Measurements from ENCODE around the gene DNAJB5.
"Not testable (repeated sequence)": the region's sequence is repeated elsewhere in the genome, so short reads cannot be mapped to it uniquely, and the experiment has no call there.

DNAJB5 gene

DNA sequence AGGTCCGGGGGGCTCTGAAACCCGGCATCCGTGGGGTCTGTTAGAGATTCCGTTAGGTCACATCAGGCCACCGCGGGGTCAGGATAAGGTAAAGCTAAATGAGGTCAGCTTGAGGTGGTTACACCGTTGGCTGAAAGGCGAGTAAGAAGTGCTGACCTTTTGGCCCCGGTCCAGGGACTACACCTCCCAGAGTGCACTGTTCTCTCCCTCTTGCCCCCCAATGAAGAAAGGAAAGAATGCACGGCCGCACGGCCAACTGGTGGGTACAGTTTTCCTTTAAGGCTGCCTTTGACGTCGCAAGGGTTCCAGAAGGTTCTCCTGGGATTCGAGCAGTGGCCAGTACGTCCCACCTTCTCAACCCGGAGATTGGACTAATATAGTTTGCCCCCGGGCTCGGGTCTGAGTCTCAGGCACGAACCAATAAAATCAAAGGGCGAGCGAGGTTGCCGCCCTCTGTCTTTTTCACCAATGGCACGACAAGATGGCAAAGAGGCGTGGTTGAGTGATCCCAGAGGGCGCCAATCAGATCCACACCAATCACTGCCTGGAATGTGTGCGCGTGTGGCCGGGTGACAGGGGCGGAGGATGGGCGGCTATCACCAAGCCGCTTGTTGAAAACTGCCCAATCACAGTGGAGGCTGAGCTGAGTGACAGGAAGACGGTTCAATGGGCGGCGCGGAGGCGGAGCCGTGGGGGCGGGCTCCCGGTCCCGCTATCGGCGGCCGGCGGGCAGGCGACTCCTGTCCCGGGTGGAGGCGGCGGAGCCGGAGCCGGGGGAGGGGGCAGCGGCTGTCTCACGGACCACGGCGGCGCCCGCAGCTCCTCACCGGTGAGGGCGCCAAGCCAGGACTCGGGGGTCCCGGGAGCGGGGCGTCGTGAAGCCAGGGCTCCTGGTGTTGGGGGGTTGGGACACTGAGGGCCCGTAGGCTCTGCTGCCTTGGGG lies at the start of gene DNAJB5:
TSS of gene DNAJB5 (plus strand) at position 743 of the 943 bp plus-strand sequence. CDS start 886 bp downstream, outside the sequence.
- peak; percentile 97 for DNase-seq

DNA sequence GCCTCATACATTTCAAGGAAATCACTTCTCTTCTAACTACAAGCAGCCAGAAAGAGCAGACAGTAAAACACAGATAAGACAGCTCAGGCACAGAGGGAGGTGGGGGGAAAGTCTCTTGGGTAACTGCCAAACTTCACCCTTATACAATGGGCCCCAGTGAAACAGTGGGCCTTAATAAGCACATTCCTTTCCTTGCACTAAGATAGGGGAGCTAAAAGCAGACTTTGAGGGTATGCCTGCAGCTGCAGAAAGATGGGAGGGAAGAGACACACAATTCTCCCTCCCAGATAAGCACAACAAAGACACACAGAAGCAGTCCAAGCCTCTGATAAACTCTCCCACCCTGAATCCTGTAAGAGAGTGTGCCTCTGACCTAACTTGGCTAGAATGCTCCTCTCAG lies 49.6 kb upstream of the DNAJB5 start:
- DNase-seq, result not testable (repeated sequence)

DNA sequence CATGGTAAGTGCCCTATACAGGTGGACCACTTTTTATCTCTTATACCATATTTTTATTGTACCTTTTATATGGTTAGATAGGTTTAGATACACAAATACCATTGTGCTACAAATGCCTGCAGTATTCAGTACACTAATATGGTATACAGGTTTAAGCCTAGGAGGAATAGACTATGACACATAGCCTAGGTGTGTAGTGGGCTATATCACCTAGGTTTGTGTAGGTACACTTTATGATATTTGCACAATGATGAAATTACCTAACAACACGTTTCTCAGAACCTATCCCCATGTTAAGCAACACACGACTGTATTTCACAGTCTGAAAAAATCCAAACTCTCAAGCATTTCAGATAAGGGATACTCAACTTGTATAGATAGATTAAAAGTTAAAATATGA lies 41.1 kb upstream of the DNAJB5 start:
- DNase-seq, result no peak

DNA sequence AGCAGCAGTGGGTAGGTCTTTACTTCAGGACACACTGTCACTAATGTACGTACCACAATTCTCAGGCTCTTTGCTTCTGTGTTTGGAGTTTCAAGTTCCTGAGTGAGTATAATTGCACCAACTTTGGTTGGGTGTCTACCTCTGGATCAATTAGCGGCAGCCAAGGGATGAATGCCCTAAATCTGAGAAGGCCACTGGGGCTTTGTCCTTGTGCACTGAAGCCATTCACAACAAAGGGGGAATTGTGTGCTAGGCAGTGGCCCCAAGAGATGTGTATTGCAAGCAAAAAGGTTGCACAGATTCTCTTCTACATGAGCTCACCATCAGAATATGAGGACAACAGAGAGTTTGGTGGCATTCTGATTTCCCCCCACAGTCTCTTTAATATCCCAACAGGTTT lies 35.3 kb upstream of the DNAJB5 start:
- no peak for DNase-seq

DNA sequence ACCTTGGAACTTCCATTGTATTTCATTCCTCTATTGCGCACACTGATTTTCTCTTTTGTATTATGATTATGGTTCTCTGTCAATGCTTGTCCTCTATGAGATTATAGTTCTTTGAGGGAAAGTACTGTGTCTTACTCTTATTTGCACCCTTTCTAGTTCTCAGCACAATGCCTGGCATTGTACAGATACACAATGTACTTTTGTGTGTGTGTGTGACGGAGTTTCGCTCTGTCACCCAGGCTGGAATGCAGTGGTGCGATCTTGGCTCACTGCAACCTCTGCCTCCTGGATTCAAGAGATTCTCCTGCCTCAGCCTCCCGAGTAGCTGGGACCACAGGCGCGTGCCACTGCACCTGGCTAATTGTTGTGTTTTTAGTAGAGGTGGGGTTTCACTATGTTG lies 33.5 kb upstream of the DNAJB5 start:
- not testable (repeated sequence) for DNase-seq

DNA sequence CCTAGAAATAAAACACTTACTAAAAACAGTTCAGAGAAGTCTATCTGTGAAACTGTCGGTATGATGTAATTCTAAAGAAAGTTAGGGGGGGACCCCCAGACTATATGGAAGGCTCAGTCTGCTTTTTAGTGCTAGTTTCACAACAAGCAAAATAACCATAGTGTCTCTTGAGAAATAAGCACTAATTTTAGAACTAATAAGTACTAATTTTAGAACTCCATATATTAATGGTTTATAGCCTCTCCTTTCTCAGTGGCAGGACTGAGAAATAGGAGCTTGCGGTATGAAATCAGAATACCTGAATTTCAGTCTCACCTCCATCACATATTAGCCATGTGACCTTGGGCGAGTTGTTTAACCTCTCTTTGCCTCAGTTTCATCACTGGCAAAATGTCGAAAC lies 32.9 kb upstream of the DNAJB5 start:
- DNase-seq, result no peak

DNA sequence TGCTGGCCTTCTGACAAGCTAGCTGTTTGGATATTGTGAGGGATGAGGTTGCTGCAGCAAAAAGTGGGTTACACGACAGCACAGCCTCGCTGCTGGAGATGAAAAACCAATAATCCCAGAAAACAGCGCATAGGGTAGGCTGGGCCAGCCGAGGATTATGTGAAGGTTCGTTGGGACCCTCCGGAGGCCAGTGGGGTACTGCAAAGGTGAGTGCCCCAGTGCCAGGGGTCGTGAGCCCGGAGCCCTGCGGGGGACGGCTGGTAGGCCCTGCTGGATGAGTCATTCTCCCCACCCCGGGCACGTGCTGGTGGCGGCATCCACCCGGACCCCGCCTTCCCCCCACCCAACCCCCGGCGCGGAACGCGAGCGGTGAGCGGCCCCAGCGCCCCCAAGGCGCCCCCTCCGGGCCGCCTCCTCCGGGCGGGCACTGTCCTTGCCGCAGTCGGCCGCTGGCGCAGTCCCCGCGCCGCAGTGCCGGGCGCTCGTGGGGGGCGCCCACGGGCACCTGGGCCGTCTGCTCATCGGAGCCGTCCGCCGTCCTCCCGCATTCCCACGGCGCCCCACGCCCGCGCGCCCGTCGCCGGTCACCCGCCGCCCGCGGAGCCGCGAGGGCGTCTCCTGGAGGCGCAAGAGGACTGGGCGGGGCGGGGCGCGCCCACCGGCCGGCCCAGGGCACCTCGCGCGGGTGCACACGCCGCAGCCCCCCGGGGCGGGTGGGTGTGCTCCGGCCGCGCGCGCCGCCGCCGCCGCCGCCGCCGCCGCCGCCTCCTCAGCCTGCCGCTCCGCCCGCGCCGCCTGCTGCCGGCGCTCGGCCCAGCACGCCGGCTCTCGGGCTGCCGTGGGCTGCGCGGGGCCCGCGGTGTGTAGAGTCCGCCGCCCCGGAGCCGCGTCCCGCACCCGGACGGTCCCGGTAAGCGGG lies 31.8 kb upstream of the DNAJB5 start, which contains the start of gene PHF24:
TSS of gene PHF24 (plus strand) at position 794 of the 919 bp plus-strand sequence. CDS start 13,014 bp downstream, outside the sequence.
- DNase-seq, result peak; percentile 7

DNA sequence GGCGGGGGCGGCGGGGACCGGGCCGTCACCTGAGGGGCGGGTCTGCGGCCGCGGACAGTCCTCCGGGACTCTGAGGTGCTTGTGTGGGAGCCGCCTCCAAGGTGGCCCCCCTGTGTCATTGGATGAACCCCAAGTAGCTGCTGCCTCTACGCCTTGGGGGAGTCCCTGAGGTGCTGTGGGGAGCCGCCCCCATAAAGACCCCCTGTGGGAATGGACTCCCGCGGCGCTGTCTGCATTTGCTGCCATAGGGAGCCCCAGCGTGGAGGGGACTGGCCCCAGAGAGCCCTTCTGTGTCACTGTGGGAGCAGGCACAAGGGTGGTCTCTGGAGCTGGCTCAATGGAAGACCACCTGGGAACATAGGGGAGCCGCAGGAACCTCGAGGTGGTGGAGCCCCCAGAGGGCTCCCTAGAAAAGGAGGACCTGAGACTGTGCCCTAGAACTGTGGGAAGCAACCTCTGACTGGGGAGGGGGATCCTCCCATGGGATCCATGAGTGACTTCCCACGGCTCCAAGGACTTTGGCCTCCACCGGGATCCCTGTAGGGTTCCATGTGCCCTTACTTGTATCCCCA lies 31.0 kb upstream of the DNAJB5 start:
- DNase-seq, result no peak

DNA sequence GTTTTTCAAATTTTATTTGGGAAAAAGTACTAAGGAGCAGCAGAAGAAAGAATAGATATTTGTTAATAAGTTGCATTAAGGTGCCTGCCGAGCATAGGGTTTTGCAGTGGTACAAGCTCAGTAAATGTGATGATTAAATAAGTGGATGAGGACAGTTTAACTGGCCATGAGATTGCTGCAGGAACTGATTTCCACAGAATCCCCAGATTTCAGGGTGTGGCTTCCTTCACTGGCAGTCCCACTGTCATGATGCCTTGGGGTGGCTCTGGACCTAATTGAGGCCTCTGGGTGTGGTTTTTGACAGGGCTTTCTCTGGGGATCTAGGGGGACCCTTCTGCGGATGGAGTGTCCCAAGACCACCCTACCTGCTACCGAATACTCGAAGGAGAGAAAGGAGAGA lies 30.1 kb upstream of the DNAJB5 start:
- DNase-seq, result no peak

DNA sequence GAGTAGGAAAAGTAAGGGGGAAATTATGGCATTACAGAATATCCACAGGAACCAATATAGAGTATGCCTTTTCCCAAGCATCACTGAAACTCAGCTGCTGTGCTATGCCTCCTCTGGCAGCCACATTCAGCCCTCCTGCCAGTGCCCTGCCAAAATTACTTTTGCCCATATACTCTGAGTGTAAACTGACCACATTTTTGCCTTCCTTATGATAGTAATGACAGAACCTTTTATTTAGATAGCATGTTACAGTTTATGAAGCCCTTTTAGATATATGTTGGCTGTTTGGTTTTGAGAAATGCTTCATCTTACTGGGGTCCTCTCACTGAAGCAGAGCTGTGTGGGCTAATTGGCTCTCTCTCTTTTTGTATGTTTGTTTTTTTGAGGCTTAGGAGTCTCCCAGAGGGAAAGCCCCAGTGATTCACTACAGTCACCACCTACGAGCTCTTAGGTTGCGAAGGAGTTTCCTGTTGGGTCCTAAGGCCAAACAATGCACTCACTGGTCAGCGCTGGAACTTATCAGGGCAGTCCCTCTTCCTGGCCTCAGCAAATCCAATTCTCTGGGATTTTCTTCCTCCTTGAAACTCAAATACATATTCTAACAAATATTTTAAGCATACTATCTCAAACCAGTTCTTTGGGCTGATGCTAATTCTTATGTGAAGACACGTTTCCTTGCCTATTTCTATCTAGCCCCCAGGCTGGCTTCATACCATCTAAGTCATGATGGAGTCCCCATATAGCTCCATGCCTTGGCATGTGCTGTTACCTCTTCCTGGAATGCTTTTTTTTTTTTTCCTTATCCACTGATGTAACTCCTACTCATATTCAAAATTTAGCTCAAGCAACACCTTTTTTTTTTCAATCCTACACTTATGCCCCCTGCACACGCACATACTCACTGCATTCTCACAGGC lies 27.7 kb upstream of the DNAJB5 start:
- peak; percentile 39 for DNase-seq

DNA sequence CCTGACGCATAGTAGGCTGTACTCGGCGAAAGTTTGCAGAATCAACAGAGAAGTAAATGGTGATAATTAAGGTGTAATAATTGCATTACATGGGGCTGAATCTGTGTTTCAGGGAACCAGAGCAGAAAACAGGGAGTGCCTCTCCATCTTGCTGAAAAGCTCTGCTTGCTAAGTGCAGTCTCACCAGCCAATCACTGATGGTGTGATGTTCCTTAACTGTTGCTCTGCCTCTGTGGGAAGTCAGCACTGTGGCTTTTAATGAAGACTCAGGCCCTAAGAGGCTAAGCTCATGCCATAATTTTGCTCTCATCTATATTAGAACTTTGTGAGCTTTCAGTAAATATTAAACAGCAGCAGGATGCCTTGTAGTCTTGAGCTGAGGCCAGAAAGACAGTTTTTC lies 27.0 kb upstream of the DNAJB5 start:
- DNase-seq, result no peak

DNA sequence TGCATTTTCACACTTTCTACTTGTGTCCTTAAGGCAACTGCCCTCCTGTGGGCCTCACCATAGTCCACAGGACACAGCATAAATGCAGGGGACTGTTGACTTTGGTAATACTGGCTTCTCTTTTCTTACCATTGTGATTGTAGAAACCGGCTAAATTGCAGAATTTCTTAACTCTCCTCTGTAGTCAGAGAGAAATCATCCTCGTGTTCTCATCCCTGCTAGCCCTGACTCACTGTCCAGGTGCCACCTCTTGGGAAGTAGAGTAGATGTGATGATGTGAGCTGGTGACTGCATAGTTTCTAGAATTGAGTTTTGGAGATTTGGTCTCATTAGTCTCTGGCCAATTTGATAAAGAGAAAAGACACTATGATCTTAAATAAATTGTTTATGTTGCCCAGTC lies 26.0 kb upstream of the DNAJB5 start:
- no peak for DNase-seq

DNA sequence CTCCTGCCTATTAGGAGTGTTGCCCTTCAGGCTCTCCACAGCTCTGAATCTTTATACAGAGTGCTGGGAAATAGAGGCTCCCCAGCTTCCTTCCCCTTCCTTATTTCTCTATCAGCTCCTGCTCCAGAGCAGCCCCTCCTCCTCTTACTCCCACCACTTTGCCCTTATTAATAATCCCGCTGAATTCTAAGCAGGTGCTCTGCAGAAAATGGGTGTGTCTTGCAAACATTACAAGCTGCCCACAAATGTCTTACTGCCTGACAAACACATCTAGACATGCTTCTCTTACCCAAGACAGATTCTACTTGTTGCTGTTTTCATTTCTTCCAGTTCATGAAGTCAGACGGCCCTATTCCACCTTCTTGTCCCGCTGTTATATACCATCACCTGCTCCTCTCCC lies 25.1 kb upstream of the DNAJB5 start:
- no peak for DNase-seq

DNA sequence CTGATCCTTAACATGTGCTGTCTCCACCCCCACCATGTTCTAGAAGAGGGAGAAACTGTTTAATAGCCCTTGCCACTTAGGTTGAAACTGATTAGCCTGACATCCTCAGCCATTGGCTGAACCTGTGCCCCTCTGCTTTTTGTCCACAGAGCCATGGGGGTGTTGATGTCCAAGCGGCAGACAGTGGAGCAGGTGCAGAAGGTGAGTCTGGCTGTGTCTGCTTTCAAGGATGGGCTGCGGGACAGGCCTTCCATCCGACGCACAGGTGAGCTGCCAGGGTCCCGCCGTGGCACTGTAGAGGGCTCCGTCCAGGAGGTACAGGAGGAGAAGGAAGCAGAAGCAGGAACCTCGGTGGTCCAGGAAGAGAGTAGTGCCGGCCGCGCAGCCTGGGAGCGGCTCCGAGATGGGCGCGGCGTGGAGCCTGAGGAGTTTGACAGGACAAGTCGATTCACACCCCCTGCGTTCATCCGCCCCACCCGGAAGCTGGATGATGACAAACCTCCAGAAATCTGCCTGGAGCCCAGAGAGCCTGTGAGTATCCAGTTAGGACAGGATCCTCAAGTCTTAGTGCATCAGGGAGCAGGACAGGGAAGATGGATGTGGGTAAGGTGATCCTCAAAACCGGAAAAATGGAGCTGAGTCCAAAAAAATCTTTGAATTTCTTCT lies 18.3 kb upstream of the DNAJB5 start:
- no peak for DNase-seq

DNA sequence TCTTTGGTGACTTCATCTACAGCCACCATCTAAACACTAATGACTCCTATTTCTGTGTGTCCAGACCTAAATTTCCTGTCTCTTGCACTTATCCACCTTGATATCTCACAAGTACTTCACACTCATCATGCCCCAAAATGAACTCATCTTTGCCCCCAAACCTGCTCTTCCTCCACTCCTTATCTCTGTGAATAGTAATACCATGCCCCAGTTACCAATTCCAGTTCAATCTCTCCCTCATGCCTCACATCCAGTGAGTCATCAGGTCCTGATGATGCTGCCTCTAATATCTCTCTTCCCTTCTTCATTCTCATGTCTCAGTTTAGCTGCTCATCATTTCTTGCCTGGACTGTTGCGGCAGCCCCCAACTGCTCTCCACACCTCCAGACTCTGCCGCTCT lies 14.9 kb upstream of the DNAJB5 start:
- DNase-seq, result no peak

DNA sequence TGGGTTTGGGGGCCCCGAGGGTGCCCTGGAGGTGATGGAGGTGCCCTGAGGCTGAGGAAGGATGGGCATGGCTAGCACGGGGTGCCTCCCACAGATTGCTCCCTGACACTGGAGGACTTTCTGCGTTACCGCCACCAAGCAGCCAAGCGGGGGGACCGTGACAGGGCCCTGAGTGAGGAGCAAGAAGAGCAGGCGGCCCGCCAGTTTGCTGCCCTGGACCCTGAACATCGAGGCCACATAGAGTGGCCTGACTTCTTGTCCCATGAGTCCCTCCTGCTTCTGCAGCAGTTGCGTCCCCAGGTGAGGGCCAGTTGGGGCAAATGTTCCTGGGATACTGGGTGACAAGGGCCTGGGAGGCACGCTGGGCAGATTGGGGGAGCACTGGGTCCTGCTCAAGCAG lies 13.1 kb upstream of the DNAJB5 start:
- no peak for DNase-seq

DNA sequence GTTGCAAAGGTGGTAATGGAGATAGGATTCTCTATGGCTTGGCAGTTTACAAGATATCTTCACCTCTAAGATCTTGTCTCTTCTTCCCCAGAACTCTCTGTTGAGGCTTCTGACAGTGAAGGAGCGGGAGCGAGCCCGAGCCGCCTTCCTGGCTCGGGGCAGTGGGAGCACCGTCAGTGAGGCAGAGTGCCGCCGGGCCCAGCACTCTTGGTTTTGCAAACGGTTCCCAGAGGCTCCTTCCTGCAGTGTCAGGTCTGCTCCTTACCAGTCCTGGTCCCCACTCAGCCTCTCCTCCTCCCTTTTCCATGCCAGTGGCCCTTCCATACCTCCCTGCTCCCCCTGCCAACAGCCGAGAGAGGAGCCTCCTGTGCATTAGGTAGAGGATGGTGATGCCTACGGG lies 12.6 kb upstream of the DNAJB5 start:
- no peak for DNase-seq

DNA sequence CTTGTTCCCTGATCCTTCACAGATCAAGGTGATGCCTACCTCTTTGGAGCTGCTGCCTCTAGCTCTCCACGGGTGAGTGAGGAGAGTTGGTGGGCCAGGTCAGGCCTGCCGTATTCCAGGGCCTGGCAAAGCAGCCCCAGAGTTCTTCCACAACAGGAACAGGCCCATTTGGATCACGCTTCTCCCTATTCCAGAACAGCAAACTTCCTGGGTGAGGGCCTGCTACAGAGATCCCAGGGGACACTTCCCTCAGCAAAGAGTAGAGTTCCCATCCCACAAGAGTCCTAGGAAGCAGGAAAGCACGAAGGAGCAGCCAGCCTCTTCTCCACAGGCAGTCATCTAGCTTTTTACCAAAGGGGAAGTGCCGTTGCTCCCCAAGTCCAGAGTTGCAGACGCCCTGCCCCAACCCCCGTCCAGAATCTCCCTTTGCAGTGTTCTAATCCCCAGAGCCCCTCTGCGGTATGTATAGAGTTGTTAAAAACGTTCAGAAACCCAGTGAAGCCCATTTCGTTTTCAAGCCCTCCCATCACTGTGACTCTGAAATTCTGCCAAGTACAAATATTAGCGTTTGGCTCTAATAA lies 9.3 kb upstream of the DNAJB5 start:
- DNase-seq, result no peak

DNA sequence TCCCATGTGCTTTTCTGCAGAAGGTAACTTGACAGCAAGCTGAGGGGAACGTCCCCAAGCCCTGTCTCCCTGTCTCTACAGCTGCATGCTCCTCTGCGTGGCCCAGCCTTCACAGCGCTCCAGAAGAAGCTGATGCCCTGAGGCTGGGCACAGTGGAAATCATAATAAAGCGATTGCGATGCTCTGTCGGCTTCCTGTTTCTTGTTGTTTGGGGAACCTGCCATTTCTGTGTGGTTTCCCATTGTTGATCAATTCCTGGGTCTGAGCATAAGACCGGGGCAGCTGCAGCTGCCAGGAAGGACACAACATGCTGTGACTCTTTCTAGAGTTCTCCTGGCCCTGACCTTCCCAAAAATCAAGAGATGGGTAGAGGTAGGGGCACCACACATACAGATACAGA lies 7.2 kb upstream of the DNAJB5 start:
- no peak for DNase-seq

DNA sequence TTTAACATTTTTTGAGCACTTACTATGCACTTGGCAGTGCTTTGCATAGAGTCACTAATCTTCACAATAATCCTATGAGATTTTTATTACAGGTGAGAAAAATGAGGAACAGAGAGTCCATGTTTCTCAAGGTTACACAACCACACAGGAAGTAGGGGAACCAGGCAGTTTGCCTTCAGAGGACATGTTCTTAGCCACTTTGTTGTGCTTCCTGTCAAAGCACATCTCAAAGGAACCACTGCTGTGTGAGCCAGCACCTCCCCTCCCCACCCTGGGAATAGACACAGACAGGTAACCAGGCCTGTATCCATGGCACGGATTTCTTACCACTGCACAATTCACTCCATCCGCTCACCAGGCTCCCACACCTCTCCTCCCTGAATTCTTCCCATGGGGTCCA lies 6.3 kb upstream of the DNAJB5 start:
- no peak for DNase-seq

DNA sequence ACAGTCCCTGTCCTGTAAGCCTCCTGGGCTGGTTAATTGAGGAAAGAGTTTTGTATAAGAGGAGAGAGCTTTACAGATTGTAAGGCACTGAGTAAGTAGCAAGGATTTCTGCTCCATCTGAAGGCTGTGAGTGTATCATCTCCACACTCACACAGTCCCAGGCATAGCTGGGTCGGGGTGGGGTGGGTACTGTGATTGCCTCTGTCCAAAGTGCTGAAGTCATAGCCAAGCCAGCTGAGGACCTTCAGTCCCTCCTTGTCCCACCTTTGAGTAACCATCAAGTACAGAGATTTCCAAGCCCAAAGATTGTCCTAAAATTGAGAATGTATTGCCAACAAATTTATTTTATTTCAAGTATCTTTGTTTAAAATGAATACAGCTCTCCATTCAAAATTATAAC lies 5.5 kb upstream of the DNAJB5 start:
- DNase-seq, result peak; percentile 41

Data from stimulated activated CD4-positive, alpha-beta T cell treated with anti-CD3 and anti-CD28 coated beads, Interleukin-4, amount 100 ng/mL, for 24 hours (primary cell).